HG03442 (cell line): ENCODE data around the gene INHBB.

Experiments
- ATAC-seq: cut with Tn5 transposase; IDR thresholded peaks from one replicate; pipeline ENCODE4 v1.9.1; 2021; ENCODE audit warnings: mild to moderate bottlenecking, moderate library complexity; ENCODE audit not compliant: unreplicated experiment

INHBB gene

GRCh38 chr2:120354467-120354866 lies 8.5 kb downstream of the INHBB start:
- ATAC-seq, result no peak

- no peak for ATAC-seq
Measured at GRCh38 chr2:120354935-120355779, 9.2 kb downstream of the INHBB start.

DNA sequence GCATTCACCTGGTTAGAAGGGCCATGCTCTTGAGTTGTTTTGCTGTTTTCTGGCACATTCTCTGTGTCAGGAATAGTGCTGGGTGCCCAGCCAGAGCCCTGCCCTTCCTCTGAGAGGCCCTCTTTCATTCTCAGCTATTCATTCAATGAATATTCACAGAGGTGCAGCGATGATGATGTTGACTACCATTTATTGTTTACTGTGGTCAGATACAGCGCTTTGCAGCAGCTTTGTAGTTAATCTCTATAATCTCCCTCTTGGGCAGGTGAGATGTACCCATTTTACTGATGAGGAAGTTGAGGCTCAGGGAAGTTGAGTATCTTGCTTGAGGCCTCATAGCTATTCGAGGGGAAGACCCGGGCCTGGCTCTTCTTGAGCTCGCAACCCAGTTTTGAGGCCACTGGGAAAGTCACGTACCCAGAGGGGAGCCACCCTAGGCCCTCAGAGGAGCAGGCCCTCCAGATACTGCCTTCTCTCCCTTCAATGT lies 9.9 kb downstream of the INHBB start:
- no peak for ATAC-seq

DNA sequence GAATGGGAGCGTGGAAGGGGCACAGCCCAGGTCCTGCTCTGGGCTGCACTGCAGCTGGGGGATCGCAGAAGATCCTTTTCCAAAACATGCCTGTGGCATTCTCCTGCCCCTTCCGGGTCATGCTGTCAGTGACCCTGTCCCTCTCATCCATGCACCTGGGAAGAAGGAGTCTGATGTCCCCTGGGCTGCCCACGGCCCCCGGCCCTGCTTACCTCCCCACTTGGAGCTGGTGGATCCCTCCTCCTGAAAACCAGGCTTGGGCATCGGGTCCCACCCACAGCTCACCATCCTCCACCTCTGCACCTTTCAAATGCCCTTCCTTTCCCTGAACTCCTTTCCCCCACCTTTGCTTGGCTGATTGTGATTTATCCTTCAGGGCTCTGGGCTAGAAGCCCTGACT lies 11.8 kb downstream of the INHBB start:
- no peak for ATAC-seq

DNA sequence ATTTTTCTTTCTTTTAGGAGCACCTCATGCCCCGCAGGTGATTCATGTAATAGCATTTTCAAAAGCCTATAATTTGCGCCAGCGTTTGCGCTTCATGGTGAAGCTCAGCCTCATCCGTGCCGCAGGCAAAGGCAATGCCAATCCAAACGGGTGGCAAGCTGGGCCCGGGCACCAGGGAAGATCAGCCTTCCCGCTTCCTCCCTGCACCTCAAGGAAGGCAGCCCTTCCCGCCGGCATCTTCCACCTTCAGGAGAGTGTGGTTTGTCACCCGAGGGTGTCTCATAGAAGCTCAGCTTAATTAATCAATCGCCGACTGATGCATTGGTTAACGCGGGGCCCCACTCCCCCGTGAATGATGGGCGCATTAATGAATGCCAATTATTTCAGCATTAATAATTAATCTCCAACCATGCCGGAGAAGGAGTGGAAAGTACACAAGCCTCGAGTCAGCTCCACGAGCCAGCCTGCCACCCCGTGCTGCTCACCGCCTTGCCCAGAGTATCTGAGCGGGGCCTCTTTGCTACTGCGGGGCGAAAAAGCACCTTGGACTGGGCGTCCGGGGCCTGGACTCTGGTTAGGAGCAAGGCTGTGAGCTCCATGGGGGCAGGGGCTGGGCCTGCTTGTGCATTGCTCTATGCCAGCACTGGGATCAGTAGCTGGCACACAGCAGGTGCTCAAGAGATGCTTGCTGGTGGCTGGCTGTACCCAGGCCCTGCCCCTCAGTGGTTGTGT lies 13.0 kb downstream of the INHBB start:
- no peak for ATAC-seq

DNA sequence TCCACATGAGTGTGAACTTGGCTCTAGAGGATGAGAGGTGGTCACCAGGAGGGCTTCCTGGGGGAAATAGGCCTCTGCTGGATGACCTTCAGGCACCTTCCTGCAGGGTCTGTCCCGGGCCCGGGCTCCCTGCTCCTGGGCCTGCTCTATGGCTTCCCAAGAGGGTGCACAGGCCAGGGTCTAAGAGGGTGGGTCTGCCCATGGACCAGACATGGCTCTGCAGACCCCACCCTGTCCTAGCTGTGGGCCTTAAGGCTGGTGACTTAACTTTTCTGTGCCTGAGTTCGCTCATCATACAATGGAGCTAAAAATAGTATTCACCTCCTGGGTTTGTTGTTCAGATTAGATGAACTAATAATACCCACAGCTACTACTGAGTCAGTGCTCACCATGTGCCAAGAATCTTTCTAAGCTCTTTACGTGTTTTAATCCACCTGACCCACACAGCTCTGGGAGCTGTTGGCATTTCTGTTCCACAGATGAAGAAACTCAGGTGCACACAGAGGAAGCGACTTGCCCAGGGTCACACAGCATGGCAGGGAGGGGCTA lies 14.4 kb downstream of the INHBB start:
- ATAC-seq, result no peak

GRCh38 chr2:120362926-120363325 lies 17.0 kb downstream of the INHBB start:
- ATAC-seq, result no peak

DNA sequence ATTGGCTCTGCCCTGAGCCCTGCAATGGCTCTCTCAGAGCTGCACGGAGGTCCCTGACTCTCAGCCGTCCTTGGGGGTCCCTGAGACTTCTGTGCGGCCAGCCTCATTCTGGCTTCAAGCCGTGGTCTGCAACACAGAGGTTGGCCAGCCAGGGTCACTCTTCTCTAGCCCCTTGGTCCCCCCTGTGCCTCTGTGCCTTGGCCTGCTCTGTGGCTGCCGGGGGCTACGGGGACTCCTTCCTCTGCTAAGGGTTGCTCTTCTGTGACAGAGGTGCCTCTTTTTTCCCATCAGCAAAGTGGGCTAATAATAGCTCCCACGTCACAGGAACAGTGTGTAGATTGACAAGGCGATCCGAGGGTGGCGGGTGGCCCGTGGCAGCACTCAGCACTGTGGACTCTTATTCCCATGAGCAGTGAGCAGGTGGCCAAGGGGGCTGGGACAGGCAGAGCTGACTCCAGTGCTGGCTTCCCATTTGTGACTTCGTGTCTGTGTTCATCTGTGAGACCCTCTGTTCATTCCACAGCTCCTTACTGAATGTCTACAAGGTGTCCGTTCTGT lies 19.4 kb downstream of the INHBB start:
- no peak for ATAC-seq

DNA sequence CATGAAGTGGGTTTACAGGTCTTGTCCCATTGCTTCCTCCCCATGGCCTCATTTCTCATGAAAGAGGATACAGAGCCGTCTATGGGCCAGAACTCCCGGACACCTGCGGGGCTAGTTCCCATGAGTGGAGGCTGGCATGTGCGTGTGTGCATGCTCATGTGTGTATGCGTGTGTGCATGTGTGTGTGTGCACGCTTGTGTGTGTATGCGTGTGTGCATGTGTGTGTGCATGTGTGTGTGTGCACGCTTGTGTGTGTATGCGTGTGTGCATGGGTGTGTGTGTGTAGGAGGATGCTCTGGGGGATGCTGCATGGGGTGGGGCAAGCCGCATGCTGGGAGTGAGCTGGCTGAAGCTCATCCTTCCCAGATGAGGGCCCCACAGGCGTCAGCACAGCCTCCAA lies 20.8 kb downstream of the INHBB start:
- no peak for ATAC-seq

GRCh38 chr2:120367221-120367620 lies 21.3 kb downstream of the INHBB start:
- ATAC-seq, result no peak

DNA sequence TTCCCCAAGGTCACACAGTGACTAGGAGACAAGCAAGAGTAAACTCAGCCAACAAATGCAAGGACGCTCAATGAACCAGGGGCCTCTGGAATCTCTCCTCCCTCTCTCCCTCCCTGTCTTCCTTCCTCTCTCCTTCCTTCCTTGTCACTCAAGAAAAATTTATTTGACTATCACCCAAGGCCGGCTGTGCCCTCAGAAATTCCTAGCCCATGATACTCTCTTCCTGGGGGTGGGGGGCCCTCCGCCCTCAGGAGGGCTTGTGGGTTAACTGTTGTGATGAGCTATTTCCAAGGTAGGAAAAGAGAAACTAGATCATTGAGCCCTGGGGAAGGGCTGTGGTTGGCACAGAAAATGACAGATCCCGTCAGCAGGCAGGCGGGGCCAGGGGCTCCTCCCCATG lies 21.7 kb downstream of the INHBB start:
- no peak for ATAC-seq

- no peak for ATAC-seq
Measured at GRCh38 chr2:120368086-120368485, 22.1 kb downstream of the INHBB start.

GRCh38 chr2:120369250-120369649 lies 23.3 kb downstream of the INHBB start:
- no peak for ATAC-seq

DNA sequence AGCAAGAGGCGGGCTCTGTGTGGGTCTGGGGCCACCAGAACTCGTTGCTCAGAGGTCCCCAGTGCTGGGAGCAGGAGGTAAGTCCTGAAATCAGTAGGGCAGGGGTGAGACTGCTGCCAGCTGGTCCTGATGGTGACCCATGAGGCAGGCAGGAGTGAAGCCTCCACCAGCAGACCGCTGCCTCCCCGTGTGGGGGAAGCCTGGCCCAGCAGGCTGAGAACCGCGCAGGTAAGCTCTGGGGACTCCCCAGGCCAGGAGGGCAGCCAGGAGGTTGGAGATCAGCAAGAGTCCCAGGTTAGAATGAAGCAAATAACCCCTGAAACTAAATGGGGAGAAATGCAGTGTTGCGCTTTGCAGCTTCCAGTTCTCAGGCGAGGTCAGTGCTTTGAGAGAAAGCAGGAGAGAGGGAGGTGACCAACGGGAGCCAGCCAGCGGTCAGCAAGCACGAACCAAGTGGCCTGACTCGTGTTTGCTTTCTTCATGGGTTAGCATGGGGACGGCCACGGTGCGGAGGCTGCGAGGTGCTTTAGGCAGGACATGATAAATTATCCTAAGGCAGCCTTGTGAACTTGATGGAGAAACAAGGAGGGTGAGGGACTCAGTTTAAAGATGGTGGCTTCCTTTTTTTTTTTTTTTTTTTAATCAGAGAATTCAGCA lies 26.2 kb downstream of the INHBB start:
- no peak for ATAC-seq

DNA sequence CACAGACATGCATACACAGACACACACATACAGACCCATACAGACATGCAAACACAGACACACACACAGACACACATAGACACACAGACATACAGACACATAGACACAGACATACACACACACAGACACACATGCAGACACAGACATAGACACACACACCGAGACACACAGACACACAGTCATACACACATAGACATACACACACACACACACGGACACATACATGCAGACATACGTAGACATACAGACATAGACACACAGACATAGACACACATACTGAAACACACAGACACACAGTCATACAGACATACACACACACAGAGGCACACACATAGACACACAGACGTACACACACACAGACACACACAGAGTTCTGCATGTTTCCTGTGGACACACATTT lies 26.9 kb downstream of the INHBB start:
- no peak for ATAC-seq

DNA sequence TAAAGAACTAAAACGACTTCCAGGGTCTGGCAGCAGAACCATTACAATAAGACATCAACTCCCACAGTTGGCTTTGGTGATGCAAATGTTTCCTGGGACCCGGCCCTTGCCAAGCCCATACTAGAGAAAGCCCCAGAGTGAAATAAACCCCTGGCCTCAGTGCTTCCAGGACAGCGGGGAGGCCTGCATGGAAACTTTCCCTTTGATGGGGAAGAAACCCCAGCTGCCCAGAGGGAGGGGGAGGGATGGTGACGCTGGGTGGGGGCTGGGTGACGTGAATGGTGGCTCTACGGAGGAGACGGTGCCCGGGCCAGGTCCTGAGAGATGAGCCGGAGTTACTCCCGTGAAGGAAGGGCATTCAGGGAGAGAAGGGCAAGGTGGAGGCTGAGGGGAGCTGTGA lies 27.5 kb downstream of the INHBB start:
- ATAC-seq, result no peak

GRCh38 chr2:120374821-120375220 lies 28.9 kb downstream of the INHBB start:
- ATAC-seq, result no peak

- ATAC-seq, result no peak
Measured at GRCh38 chr2:120375251-120376020, 29.5 kb downstream of the INHBB start.

GRCh38 chr2:120376101-120376500 lies 30.2 kb downstream of the INHBB start:
- ATAC-seq, result no peak
